Measurements from ENCODE around the gene CDH1. TPM values are rescaled to one million over a fixed set of nuclear protein-coding genes. Genes with fewer than 3 reads are reported as not detected.

Gene CDH1
- total RNA-seq, 2 donors from 2014 or later, result 1.1 TPM; not detected in 1

DNA sequence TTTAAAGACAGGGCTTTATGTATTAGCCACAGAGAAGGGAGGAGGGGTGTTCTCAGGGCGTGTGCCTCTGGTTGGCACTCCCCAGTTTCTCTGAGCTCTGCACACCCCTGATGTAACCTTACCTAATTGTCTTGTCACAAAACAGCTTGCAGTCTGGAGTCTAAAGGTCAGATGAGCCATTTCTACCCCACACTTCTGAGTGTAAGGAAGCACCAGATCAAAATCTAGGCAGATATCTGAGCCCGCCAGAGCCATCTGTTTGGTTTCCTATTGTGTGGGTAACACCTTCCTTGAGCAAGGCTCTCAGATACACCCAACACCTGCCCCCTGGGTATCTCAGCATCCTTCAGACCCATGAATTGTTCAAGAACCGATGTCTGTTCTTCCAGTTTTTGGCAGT, 15.5 kb downstream of the CDH1 start:
- no peak for DNase-seq (ENCODE audit: low spot score)
- no peak overlapping the region for H3K27ac ChIP-seq
- no peaks in the 10 kb centered on the region for H3K4me1 ChIP-seq (ENCODE audit: control insufficient read depth in 1 of 2, low read depth in 2 of 2)
- H3K4me3 ChIP-seq, result no peak overlapping the region
- no peaks in the 10 kb centered on the region for H3K27me3 ChIP-seq (replicated peaks; ENCODE audit: insufficient read depth)
- H3K9me3 ChIP-seq, result no peaks in the 10 kb centered on the region
- TF ChIP-seq, protein P1, sequence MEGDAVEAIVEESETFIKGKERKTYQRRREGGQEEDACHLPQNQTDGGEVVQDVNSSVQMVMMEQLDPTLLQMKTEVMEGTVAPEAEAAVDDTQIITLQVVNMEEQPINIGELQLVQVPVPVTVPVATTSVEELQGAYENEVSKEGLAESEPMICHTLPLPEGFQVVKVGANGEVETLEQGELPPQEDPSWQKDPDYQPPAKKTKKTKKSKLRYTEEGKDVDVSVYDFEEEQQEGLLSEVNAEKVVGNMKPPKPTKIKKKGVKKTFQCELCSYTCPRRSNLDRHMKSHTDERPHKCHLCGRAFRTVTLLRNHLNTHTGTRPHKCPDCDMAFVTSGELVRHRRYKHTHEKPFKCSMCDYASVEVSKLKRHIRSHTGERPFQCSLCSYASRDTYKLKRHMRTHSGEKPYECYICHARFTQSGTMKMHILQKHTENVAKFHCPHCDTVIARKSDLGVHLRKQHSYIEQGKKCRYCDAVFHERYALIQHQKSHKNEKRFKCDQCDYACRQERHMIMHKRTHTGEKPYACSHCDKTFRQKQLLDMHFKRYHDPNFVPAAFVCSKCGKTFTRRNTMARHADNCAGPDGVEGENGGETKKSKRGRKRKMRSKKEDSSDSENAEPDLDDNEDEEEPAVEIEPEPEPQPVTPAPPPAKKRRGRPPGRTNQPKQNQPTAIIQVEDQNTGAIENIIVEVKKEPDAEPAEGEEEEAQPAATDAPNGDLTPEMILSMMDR (IDR thresholded peaks at IDR 0.05), result no peak
- H3K36me3 ChIP-seq, result no peaks in the 10 kb centered on the region
- ATAC-seq (ENCODE audit: insufficient number of reproducible peaks, low FRiP score, low read depth), result no peak

GRCh38 chr16:68754084-68754792, 17.1 kb downstream of the CDH1 start:
- DNase-seq (ENCODE audit: low spot score) (no peak), ATAC-seq (ENCODE audit: insufficient number of reproducible peaks, low FRiP score, low read depth) (no peak)
- Histone ChIP-seq H3K27ac (no peak overlapping the region), H3K4me1 (ENCODE audit: control insufficient read depth in 1 of 2, low read depth in 2 of 2) (no peaks in the 10 kb centered on the region), H3K27me3 (replicated peaks; ENCODE audit: insufficient read depth) (no peaks in the 10 kb centered on the region), H3K4me3 (no peak overlapping the region), H3K36me3 (no peaks in the 10 kb centered on the region), H3K9me3 (no peaks in the 10 kb centered on the region)
- TF ChIP-seq, protein P1 (IDR thresholded peaks at IDR 0.05), result no peak

DNA sequence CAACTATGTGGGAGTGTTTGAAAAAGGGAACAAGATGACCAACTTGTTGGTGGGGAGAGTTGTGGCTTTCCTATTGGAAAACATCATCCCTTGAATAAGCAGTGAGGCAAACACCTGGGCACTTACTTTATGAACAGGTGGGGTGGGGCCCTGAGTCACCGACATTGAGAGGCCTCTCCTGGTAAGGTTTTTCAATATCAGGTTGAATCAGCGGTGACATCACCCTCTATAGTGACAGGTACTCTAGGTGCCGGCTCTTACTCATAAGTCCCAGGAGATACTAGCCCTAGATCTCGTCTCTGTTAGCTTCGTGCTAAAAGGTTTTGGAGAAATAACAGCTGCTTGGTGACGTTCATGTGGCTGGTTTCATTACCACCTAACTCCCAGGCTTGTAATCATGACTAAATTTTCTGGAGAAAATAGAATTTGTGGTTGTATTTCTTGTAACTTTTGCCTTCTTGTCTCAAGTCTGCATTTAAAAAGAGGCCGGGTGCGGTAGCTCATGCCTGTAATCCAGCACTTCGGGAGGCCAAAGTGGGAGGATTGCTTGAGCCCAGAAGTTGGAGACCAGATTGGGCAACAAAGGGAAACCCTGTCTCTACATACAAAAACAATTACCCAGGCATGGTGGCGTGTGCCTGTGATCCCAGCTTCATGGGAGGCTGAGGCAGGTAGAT, 19.3 kb downstream of the CDH1 start:
- ATAC-seq (ENCODE audit: insufficient number of reproducible peaks, low FRiP score, low read depth) (no peak), DNase-seq (ENCODE audit: low spot score) (no peak)
- H3K4me3 ChIP-seq, result no peak overlapping the region
- H3K27ac ChIP-seq, result no peak overlapping the region
- H3K9me3 ChIP-seq, result no peaks in the 10 kb centered on the region
- H3K27me3 ChIP-seq (replicated peaks; ENCODE audit: insufficient read depth), result no peaks in the 10 kb centered on the region
- TF ChIP-seq, protein P1 (IDR thresholded peaks at IDR 0.05), result no peak
- H3K36me3 ChIP-seq, result no peaks in the 10 kb centered on the region
- no peaks in the 10 kb centered on the region for H3K4me1 ChIP-seq (ENCODE audit: control insufficient read depth in 1 of 2, low read depth in 2 of 2)

GRCh38 chr16:68757625-68757935, 20.5 kb downstream of the CDH1 start:
- Histone ChIP-seq H3K4me3 (no peak overlapping the region), H3K27me3 (replicated peaks; ENCODE audit: insufficient read depth) (no peaks in the 10 kb centered on the region), H3K9me3 (no peaks in the 10 kb centered on the region), H3K4me1 (ENCODE audit: control insufficient read depth in 1 of 2, low read depth in 2 of 2) (no peaks in the 10 kb centered on the region), H3K36me3 (no peaks in the 10 kb centered on the region), H3K27ac (no peak overlapping the region)
- DNase-seq (ENCODE audit: low spot score) (no peak), ATAC-seq (ENCODE audit: insufficient number of reproducible peaks, low FRiP score, low read depth) (no peak)
- TF ChIP-seq, protein P1 (IDR thresholded peaks at IDR 0.05), result no peak

- H3K27me3 ChIP-seq (replicated peaks; ENCODE audit: insufficient read depth), result no peaks in the 10 kb centered on the region
- ATAC-seq (ENCODE audit: insufficient number of reproducible peaks, low FRiP score, low read depth) (no peak), DNase-seq (ENCODE audit: low spot score) (no peak)
- H3K4me1 ChIP-seq (ENCODE audit: control insufficient read depth in 1 of 2, low read depth in 2 of 2), result no peaks in the 10 kb centered on the region
- no peak overlapping the region for H3K4me3 ChIP-seq
- no peak overlapping the region for H3K27ac ChIP-seq
- no peaks in the 10 kb centered on the region for H3K9me3 ChIP-seq
- no peaks in the 10 kb centered on the region for H3K36me3 ChIP-seq
- TF ChIP-seq, protein P1 (IDR thresholded peaks at IDR 0.05), result no peak
Measured at GRCh38 chr16:68759062-68759461, 22.0 kb downstream of the CDH1 start.

All from thoracic aorta (tissue), 2 donors.